AG09319 (cell line): Measurements from ENCODE around the gene NEDD4L.

ENCODE experiments used
- DNase-seq: peaks from one replicate; pipeline ENCODE4 v3.0.0-alpha.2; 2010; ENCODE audit warnings: low read depth; ENCODE audit errors: extremely low read depth
- TF ChIP-seq, protein P1 (sequence below): IDR thresholded peaks from 2 replicates; pipeline ENCODE4 v1.5.1; 2011; ENCODE audit warnings: low read depth, mild to moderate bottlenecking, inconsistent platforms, low read length, moderate library complexity

Gene NEDD4L

DNA sequence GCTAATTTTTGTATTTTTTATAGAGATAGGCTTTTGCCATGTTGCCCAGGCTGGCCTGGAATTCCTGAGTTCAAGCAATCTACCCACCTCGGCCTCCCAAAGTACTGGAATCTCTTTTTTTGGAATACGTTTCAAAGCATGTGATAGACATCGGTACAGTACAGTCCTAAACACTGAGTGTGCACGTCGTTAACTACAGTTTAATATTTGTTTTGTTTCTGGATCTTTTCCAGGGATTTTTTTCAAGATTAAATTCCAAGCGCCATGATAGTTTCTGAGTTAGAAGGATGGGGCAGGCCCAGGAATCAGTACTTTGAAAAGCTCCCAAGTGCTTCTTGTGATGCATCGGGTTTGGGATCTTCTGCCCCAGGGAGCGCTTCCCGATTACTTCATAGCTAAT, 33.3 kb downstream of the NEDD4L start:
- TF ChIP-seq, protein P1, sequence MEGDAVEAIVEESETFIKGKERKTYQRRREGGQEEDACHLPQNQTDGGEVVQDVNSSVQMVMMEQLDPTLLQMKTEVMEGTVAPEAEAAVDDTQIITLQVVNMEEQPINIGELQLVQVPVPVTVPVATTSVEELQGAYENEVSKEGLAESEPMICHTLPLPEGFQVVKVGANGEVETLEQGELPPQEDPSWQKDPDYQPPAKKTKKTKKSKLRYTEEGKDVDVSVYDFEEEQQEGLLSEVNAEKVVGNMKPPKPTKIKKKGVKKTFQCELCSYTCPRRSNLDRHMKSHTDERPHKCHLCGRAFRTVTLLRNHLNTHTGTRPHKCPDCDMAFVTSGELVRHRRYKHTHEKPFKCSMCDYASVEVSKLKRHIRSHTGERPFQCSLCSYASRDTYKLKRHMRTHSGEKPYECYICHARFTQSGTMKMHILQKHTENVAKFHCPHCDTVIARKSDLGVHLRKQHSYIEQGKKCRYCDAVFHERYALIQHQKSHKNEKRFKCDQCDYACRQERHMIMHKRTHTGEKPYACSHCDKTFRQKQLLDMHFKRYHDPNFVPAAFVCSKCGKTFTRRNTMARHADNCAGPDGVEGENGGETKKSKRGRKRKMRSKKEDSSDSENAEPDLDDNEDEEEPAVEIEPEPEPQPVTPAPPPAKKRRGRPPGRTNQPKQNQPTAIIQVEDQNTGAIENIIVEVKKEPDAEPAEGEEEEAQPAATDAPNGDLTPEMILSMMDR: no peak
- no peak for DNase-seq

DNA sequence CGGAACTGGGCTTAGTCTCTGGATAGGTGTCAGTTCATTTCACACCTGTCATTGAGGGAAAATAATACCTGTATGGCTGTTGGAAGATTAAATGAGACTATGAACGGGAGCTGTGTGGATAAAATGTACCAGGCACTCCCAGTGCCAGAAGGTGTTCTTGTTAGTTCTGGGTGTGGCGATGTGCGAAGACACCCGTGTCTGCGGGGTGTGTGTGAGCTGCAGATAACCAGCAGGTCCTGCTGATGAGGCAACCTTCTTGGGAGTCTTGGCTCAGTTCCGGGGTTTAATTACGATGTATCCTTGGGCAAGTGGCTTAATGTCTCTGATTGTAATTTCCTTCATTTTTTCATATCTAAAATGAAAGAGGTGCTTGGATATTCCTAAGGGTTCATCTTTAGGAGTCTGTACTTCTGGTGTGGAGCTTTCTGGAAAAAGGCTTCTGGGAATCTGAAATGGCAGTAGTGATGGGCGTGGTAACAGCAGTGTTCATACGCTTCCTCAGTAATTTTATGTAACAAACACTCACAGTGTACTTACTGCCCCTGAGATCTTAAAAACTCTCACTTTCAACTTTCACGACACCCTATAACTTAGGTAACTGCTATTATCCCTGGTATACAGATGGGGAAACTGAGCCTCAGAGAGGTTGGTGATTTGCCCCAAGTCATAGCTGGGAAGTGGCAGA, 35.0 kb downstream of the NEDD4L start:
- TF ChIP-seq, protein P1: no peak
- no peak for DNase-seq

DNA sequence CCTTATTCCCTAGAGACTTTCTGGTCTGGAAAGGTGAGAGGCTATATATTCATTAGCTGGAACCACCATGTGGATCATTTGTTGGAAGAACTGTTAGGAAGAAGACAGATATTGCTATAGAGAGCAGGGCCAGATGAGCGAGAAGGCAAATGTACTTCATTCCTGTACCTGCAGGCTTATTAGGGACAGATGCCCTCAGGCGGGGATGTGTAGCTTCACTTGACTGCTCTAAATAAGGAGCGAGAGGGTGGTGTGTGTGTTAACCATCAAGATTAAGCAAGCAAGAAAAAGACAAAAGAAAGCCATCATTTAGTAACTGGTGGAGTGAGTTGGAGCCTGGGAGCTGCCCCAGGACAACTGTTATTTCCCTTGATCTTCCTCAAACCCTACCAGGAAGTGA, 36.4 kb downstream of the NEDD4L start:
- TF ChIP-seq, protein P1: no peak
- DNase-seq: no peak

DNA sequence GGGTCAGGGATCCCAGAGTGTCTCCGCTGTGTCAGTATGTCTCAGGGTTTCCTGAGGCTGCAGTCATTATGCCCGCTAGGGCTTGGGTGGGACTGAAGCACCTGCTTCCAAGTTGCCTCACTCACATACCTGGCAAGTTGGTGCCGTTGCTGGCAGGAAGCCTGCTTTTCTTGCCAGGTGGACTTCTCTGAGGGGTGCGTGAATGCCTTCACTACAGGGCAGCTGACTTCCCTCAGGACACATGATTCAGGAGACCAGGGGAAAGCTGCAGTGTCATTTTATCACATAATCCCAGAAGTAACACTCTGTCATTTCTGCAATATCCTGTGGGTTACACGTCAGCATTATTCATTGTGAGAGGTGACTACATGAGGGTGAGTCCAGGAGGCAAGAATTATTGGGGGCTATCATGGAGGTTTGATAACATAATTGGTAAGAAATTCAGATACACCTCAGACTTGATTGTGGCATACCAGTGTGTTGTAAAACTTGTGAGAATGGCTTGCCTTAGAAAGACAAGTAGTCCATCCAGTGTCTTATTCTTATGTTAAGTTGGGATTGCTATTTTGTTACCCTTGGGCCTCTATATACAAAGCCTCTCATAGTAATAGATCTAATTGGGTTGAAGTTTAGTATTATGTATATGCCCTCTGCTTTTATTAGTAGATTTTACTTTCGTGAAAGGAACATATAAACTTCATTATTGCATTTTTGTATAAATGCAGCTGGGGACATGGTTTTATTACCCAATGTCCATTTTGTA, 44.1 kb downstream of the NEDD4L start:
- TF ChIP-seq, protein P1: no peak
- DNase-seq: no peak

DNA sequence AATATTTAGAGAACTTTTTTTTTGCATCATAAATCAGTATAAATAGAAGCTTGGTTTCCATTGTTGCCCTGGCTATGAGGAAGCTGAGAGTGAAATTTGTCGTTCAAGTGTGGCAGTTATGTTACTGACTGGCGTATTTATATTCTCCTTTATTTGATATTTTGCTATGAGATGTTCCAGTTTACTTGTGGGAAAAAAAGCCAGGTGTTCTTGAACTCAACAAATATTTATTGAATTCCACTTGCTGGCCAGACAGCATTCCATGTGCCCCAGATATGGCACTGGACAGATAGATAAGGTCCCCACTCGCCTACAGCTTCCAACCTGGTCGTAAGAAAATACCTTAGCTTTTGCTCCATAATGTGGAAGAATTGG, 44.7 kb downstream of the NEDD4L start:
- TF ChIP-seq, protein P1: no peak
- no peak for DNase-seq

DNA sequence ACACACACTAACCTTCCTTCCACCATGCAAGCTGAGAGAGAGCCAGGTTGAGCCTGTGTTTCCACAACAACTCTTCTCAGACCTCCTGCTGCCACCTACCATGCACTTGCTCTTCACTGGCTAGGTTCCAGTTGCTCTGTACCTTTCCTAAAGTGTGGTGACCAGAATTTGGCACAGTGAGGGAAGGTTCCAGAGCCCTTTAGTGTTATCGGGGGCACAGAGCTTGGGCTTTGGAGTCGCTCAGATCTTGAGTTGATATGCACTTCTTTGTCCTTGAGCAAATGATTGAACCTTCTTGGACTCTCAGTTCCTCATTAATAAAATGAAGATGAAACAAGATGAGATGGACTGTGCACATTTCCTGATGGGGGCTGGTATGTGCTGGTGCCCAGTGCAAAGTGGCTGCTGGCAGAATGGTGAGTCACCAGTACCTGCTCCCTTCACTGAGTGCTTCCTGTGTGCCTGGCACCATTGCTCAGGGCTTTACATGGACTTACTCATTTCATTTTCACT, 47.1 kb downstream of the NEDD4L start:
- TF ChIP-seq, protein P1: no peak
- DNase-seq: no peak

DNA sequence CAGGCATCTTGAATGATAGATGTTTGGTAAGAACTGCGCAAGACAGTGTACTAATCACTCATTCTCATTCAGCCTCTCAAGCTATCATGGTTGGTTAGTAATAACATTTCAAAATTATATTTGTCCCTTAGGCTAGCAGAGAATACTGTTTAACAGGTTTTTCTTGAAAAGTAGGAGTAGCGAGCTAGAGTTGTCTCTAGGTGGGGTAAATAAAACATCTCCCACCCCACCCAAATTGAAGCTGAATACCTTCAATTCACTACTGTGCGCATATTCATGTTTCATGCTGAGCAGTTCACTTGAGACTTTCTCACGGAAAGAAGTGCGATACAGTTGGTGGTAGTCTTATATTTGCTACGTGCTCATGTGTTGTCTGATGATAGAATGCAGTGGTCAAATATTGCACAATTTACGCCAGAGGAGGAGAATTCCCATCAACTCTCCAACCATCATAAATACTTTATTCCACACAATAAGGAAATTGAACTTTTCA, 49.3 kb downstream of the NEDD4L start:
- DNase-seq: no peak
- TF ChIP-seq, protein P1: no peak
